Mesendoderm (in vitro differentiated cells): ENCODE data around the gene CCDC9B.

Experiments used
- DNase-seq: peaks from one replicate; pipeline ENCODE4 v3.0.0; 2013
- H2AK5ac ChIP-seq: 2 replicates; pipeline ENCODE4 v1.6.1; 2013; ENCODE audit warnings: low read length, inconsistent platforms
- H2BK120ac ChIP-seq: 2 replicates; pipeline ENCODE4 v1.6.1; 2013; ENCODE audit warnings: low read depth, mild to moderate bottlenecking, low read length, moderate library complexity, mixed read lengths
- H2BK15ac ChIP-seq: replicated peaks from 2 replicates; pipeline ENCODE4 v1.6.1; 2013; ENCODE audit warnings: low read depth, mild to moderate bottlenecking, moderate library complexity
- H2BK5ac ChIP-seq: 2 replicates; pipeline ENCODE4 v1.6.1; 2013; ENCODE audit warnings: low read length, inconsistent platforms
- H3K18ac ChIP-seq: 2 replicates; pipeline ENCODE4 v1.6.1; 2013; ENCODE audit warnings: mild to moderate bottlenecking, low read length, mixed read lengths
- H3K23ac ChIP-seq: one replicate; pipeline ENCODE4 v1.6.1; 2013; ENCODE audit warnings: low read length
- H3K27ac ChIP-seq: 2 replicates; pipeline ENCODE4 v1.5.1; 2013; ENCODE audit warnings: low read depth, mild to moderate bottlenecking, inconsistent platforms, low read length, moderate library complexity
- H3K27me3 ChIP-seq: 2 replicates; pipeline ENCODE4 v1.6.1; 2013; ENCODE audit warnings: low read length, control low read depth, mild to moderate bottlenecking, inconsistent platforms; ENCODE audit not compliant: insufficient read depth, poor library complexity
- H3K36me3 ChIP-seq: 2 replicates; pipeline ENCODE4 v1.6.1; 2013; ENCODE audit warnings: low read length, inconsistent platforms; ENCODE audit not compliant: control insufficient read depth, insufficient read depth
- H3K4ac ChIP-seq: one replicate; pipeline ENCODE4 v1.6.1; 2013; ENCODE audit warnings: low read depth, mild to moderate bottlenecking, low read length, moderate library complexity
- H3K4me1 ChIP-seq: 2 replicates; pipeline ENCODE4 v1.6.1; 2013; ENCODE audit warnings: low read depth, low read length, inconsistent platforms; ENCODE audit not compliant: control insufficient read depth
- H3K4me2 ChIP-seq: 2 replicates; pipeline ENCODE4 v1.6.1; 2013; ENCODE audit warnings: low read length
- H3K4me3 ChIP-seq: 2 replicates; pipeline ENCODE4 v1.5.1; 2013; ENCODE audit warnings: mild to moderate bottlenecking, low read length
- H3K56ac ChIP-seq: one replicate; pipeline ENCODE4 v1.6.1; 2013; ENCODE audit warnings: low read length
- H3K79me1 ChIP-seq: 2 replicates; pipeline ENCODE4 v1.6.1; 2013; ENCODE audit warnings: low read length, inconsistent platforms
- H3K79me2 ChIP-seq: 2 replicates; pipeline ENCODE4 v1.6.1; 2013; ENCODE audit warnings: mild to moderate bottlenecking, low read length; ENCODE audit not compliant: control insufficient read depth, insufficient read depth
- H3K9ac ChIP-seq: 2 replicates; pipeline ENCODE4 v1.6.1; 2013; ENCODE audit warnings: low read length, inconsistent platforms
- H4K5ac ChIP-seq: one replicate; pipeline ENCODE4 v1.6.1; 2013; ENCODE audit warnings: low read length
- H4K8ac ChIP-seq: one replicate; pipeline ENCODE4 v1.6.1; 2013; ENCODE audit warnings: low read depth, mild to moderate bottlenecking, control low read depth, low read length, moderate library complexity
- WGBS: extraction: QIAGEN DNeasy Blood & Tissue Kit; methylation state at CpG from one replicate; pipeline ENCODE4 v1.1.7; 2013; ENCODE audit warnings: low lambda C conversion rate, missing lambda C conversion rate; ENCODE audit not compliant: insufficient coverage; ENCODE audit errors: extremely low coverage; 5-methylcytosine and 5-hydroxymethylcytosine counted together

CCDC9B gene

GRCh38 chr15:40297356-40297755 lies 43.4 kb downstream of the CCDC9B start:
- WGBS, result no CpG with 5 or more reads among the region's 10 CpGs

GRCh38 chr15:40296561-40297230 lies 44.0 kb downstream of the CCDC9B start:
- H3K27me3 ChIP-seq, result peaks cover 2% of the 10 kb centered on the region
- no CpG with 5 or more reads among the region's 5 CpGs for WGBS
- no peak overlapping the region for H3K4me2 ChIP-seq
- H3K4me1 ChIP-seq, result peaks cover 5% of the 10 kb centered on the region
- H3K79me1 ChIP-seq, result no peaks in the 10 kb centered on the region
- no peak overlapping the region for H3K4ac ChIP-seq
- H3K4me3 ChIP-seq, result no peak overlapping the region
- no peak overlapping the region for H3K27ac ChIP-seq
- H4K8ac ChIP-seq, result no peak overlapping the region
- H2AK5ac ChIP-seq, result no peak overlapping the region
- no peak for DNase-seq
- no peak overlapping the region for H3K56ac ChIP-seq
- no peaks in the 10 kb centered on the region for H3K36me3 ChIP-seq
- H3K9ac ChIP-seq, result no peak overlapping the region
- no peak overlapping the region for H2BK5ac ChIP-seq
- H4K5ac ChIP-seq, result no peak overlapping the region
- H3K79me2 ChIP-seq, result no peaks in the 10 kb centered on the region
- H2BK120ac ChIP-seq, result no peak overlapping the region
- no peak overlapping the region for H2BK15ac ChIP-seq
- no peak overlapping the region for H3K18ac ChIP-seq
- no peak overlapping the region for H3K23ac ChIP-seq

More at GRCh38 chr15:40297356-40297755, 43.4 kb downstream of the CCDC9B start:
- H4K5ac ChIP-seq, result no peak overlapping the region
- no peak for DNase-seq
- no peak overlapping the region for H2AK5ac ChIP-seq
- H2BK5ac ChIP-seq, result no peak overlapping the region
- H3K27me3 ChIP-seq, result no peaks in the 10 kb centered on the region
- peaks cover 10% of the 10 kb centered on the region for H3K4me1 ChIP-seq
- H3K4ac ChIP-seq, result no peak overlapping the region
- H2BK15ac ChIP-seq, result no peak overlapping the region
- H3K4me2 ChIP-seq, result no peak overlapping the region
- no peak overlapping the region for H3K9ac ChIP-seq
- H3K79me2 ChIP-seq, result no peaks in the 10 kb centered on the region
- no peak overlapping the region for H2BK120ac ChIP-seq
- H3K36me3 ChIP-seq, result no peaks in the 10 kb centered on the region
- no peak overlapping the region for H3K18ac ChIP-seq
- H3K23ac ChIP-seq, result no peak overlapping the region
- H3K56ac ChIP-seq, result no peak overlapping the region
- no peaks in the 10 kb centered on the region for H3K79me1 ChIP-seq
- H3K4me3 ChIP-seq, result no peak overlapping the region
- no peak overlapping the region for H4K8ac ChIP-seq
- H3K27ac ChIP-seq, result no peak overlapping the region

DNA sequence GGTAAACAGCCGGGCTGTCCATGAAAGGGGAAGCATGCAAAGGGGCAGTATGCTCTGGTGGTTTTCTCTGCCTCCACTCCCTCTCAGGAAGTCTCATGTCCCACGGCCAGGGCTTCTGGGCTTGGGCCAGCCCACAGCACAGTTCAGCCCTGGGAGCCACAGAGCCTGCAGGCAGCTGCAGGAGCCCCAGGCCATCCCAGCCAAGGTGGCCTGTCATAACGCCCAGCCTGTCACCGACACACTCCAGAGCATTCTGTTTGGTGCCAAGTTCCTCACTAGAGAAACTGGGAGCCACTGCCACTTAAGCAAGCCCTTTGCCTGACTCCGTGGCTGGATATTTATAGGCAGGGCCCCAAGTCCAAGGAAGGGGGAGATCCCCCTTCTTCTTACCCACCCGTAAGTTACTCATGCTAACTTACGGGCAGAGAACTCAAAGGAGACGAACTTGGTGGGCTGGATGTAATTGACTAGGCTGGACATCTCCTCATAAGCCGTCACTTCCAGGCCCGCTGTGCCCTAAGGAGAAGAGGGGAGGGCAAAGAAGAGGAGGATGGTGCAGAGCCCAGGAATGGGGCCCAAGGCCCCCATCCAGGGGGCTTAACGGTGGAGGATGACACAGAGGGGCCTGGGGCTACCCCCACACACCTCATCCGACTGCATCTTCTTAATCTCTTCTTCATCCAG lies 44.7 kb downstream of the CCDC9B start:
- H3K27me3 ChIP-seq, result peaks cover 2% of the 10 kb centered on the region
- no peak overlapping the region for H4K5ac ChIP-seq
- no peak overlapping the region for H3K4me2 ChIP-seq
- no peak overlapping the region for H4K8ac ChIP-seq
- no peak overlapping the region for H2BK120ac ChIP-seq
- H3K36me3 ChIP-seq, result no peaks in the 10 kb centered on the region
- no peak overlapping the region for H2BK15ac ChIP-seq
- no peak overlapping the region for H3K27ac ChIP-seq
- no peak overlapping the region for H3K56ac ChIP-seq
- H3K79me1 ChIP-seq, result no peaks in the 10 kb centered on the region
- H3K23ac ChIP-seq, result no peak overlapping the region
- H3K79me2 ChIP-seq, result no peaks in the 10 kb centered on the region
- H2BK5ac ChIP-seq, result no peak overlapping the region
- no CpG with 5 or more reads among the region's 12 CpGs for WGBS
- H3K18ac ChIP-seq, result no peak overlapping the region
- H3K4me3 ChIP-seq, result no peak overlapping the region
- no peak overlapping the region for H3K4ac ChIP-seq
- peaks cover 5% of the 10 kb centered on the region for H3K4me1 ChIP-seq
- H2AK5ac ChIP-seq, result no peak overlapping the region
- H3K9ac ChIP-seq, result no peak overlapping the region
- no peak for DNase-seq

GRCh38 chr15:40295297-40295696 lies 45.4 kb downstream of the CCDC9B start:
- H3K56ac ChIP-seq, result no peak overlapping the region
- H3K4ac ChIP-seq, result no peak overlapping the region
- DNase-seq, result no peak
- no peaks in the 10 kb centered on the region for H3K36me3 ChIP-seq
- H4K8ac ChIP-seq, result no peak overlapping the region
- no peak overlapping the region for H3K4me3 ChIP-seq
- peak overlapping the region; percentile 38 for H2AK5ac ChIP-seq
- no peaks in the 10 kb centered on the region for H3K79me1 ChIP-seq
- no peak overlapping the region for H3K23ac ChIP-seq
- no peak overlapping the region for H3K18ac ChIP-seq
- H3K27me3 ChIP-seq, result peaks cover 2% of the 10 kb centered on the region
- no CpG with 5 or more reads among the region's 1 CpG for WGBS
- no peak overlapping the region for H3K27ac ChIP-seq
- H2BK15ac ChIP-seq, result no peak overlapping the region
- peaks cover 5% of the 10 kb centered on the region for H3K4me1 ChIP-seq
- H3K4me2 ChIP-seq, result no peak overlapping the region
- no peak overlapping the region for H2BK5ac ChIP-seq
- H3K79me2 ChIP-seq, result no peaks in the 10 kb centered on the region
- no peak overlapping the region for H2BK120ac ChIP-seq
- H4K5ac ChIP-seq, result no peak overlapping the region
- no peak overlapping the region for H3K9ac ChIP-seq

GRCh38 chr15:40293905-40294895 lies 46.5 kb downstream of the CCDC9B start:
- Histone ChIP-seq H2AK5ac (no peak overlapping the region), H3K9ac (no peak overlapping the region), H4K5ac (no peak overlapping the region), H3K56ac (no peak overlapping the region), H3K27ac (no peak overlapping the region), H2BK120ac (no peak overlapping the region), H3K18ac (no peak overlapping the region), H3K23ac (no peak overlapping the region), H3K27me3 (peaks cover 2% of the 10 kb centered on the region), H3K4me2 (no peak overlapping the region), H3K4me3 (no peak overlapping the region), H3K4ac (no peak overlapping the region), H3K36me3 (no peaks in the 10 kb centered on the region), H4K8ac (no peak overlapping the region), H2BK5ac (no peak overlapping the region), H3K79me1 (no peaks in the 10 kb centered on the region), H3K4me1 (peaks cover 5% of the 10 kb centered on the region), H2BK15ac (no peak overlapping the region), H3K79me2 (no peaks in the 10 kb centered on the region)
- peak; percentile 26 for DNase-seq
- whole genome bisulfite sequencing, result no CpG with 5 or more reads among the region's 20 CpGs
